Sigmoid colon (tissue), 4 donors: ENCODE data around the gene CLCN3.

Source experiments
- CTCF ChIP-seq, 4 experiments: fragments of 450-650 bp in 3 of 4; fragments of 200-600 bp in 1 of 4; IDR thresholded peaks; one replicate each; pipeline ENCODE4 v1.5.1; 2016 to 2019; ENCODE audit warnings: antibody characterized with exemption in 4 of 4, mild to moderate bottlenecking in 3 of 4, moderate library complexity in 2 of 4
- EP300 ChIP-seq, 4 donors: sonication (generic); formaldehyde crosslinking; IDR thresholded peaks; one replicate each; pipeline ENCODE4 v1.6.1; 2017; ENCODE audit warnings: antibody characterized with exemption in 4 of 4
- POLR2A ChIP-seq, 2 donors: fragments of 450-650 bp; IDR thresholded peaks; one replicate each; pipeline ENCODE4 v1.6.1; 2016; ENCODE audit warnings: antibody characterized with exemption in 2 of 2, mild to moderate bottlenecking in 2 of 2, moderate library complexity in 2 of 2

- TF ChIP-seq POLR2A (IDR thresholded peaks at IDR 0.05) (no peak), CTCF (IDR thresholded peaks at IDR 0.05) (no peak), EP300 (IDR thresholded peaks at IDR 0.05) (no peak)
Measured at GRCh38 chr4:169625886-169626285, 5.5 kb downstream of the CLCN3 start.
